Activated gamma-delta T cell treated with Interleukin-2 at 50 U/mL for 16 hours (primary cell): Measurements from ENCODE around the gene TFDP3.

Experiments
- DNase-seq: peaks from one replicate; pipeline ENCODE4 v3.0.0-alpha.2; 2020

TFDP3 gene

GRCh38 chrX:133185938-133186337 lies 32.2 kb downstream of the TFDP3 start:
- DNase-seq: no peak

GRCh38 chrX:133185119-133185518 lies 33.0 kb downstream of the TFDP3 start:
- DNase-seq: no peak

- DNase-seq: no peak
Observed at GRCh38 chrX:133183806-133184205, 34.3 kb downstream of the TFDP3 start.

GRCh38 chrX:133179500-133179899 lies 38.7 kb downstream of the TFDP3 start:
- no peak for DNase-seq

GRCh38 chrX:133177202-133177601 lies 41.0 kb downstream of the TFDP3 start:
- DNase-seq: no peak

GRCh38 chrX:133175605-133176004 lies 42.5 kb downstream of the TFDP3 start:
- no peak for DNase-seq

- no peak for DNase-seq
Observed at GRCh38 chrX:133175162-133175561, 43.0 kb downstream of the TFDP3 start.

GRCh38 chrX:133171962-133172708 lies 46.0 kb downstream of the TFDP3 start:
- DNase-seq: no peak
